KMS-11 (cell line): ENCODE data around the gene FNDC3B.

ENCODE experiments used
- H2AFZ ChIP-seq: fragments of 200-600 bp; sonication (generic); 2 replicates; pipeline ENCODE4 v1.6.1; 2016; ENCODE audit warnings: antibody characterized with exemption, mixed run types, low read depth
- H3K27ac ChIP-seq: fragments of 200-600 bp; sonication (generic); 2 replicates; pipeline ENCODE4 v1.6.1; 2016; ENCODE audit warnings: mild to moderate bottlenecking, mixed run types
- H3K27me3 ChIP-seq: fragments of 200-600 bp; sonication (generic); 2 replicates; pipeline ENCODE4 v1.6.1; 2017; ENCODE audit warnings: mild to moderate bottlenecking, low read depth, mixed run types, moderate library complexity; ENCODE audit not compliant: insufficient read depth
- H3K36me3 ChIP-seq: fragments of 200-600 bp; sonication (generic); 2 replicates; pipeline ENCODE4 v1.6.1; 2017; ENCODE audit warnings: mild to moderate bottlenecking, mixed run types; ENCODE audit not compliant: insufficient read depth
- H3K4me1 ChIP-seq: fragments of 200-600 bp; sonication (generic); 2 replicates; pipeline ENCODE4 v1.6.1; 2016; ENCODE audit warnings: mild to moderate bottlenecking, low read depth, mixed run types; ENCODE audit not compliant: poor library complexity, severe bottlenecking
- H3K4me2 ChIP-seq: fragments of 200-600 bp; sonication (generic); 2 replicates; pipeline ENCODE4 v1.7.0; 2016; ENCODE audit warnings: mild to moderate bottlenecking, mixed run types
- H3K4me3 ChIP-seq: fragments of 200-600 bp; sonication (generic); IDR thresholded peaks from 2 replicates; pipeline ENCODE4 v1.6.1; 2017; ENCODE audit warnings: low read depth, low read length, mixed read lengths; ENCODE audit not compliant: insufficient read depth
- H3K79me2 ChIP-seq: fragments of 200-600 bp; sonication (generic); 2 replicates; pipeline ENCODE4 v1.6.1; 2016; ENCODE audit warnings: low read depth, mixed run types; ENCODE audit not compliant: insufficient read depth
- H3K9ac ChIP-seq: fragments of 200-600 bp; sonication (generic); 2 replicates; pipeline ENCODE4 v1.6.1; 2016; ENCODE audit warnings: mild to moderate bottlenecking, mixed run types
- H4K20me1 ChIP-seq: fragments of 200-600 bp; sonication (generic); 2 replicates; pipeline ENCODE4 v1.6.1; 2016; ENCODE audit warnings: mild to moderate bottlenecking, mixed run types; ENCODE audit not compliant: insufficient read depth
- TF ChIP-seq, protein P1 (sequence below): fragments of 200-600 bp; sonication (generic); conservative IDR thresholded peaks from 2 replicates; pipeline ENCODE4 v1.6.1; 2017; ENCODE audit warnings: low read depth, mild to moderate bottlenecking, antibody characterized with exemption, low read length, moderate library complexity, mixed read lengths

The FNDC3B gene

GRCh38 chr3:172112078-172112733 lies 72.8 kb downstream of the FNDC3B start:
- Histone ChIP-seq H3K27ac (no peak overlapping the region), H4K20me1 (no peaks in the 10 kb centered on the region)

GRCh38 chr3:172112734-172113120 lies 73.3 kb downstream of the FNDC3B start:
- H3K9ac ChIP-seq = no peak overlapping the region
- H2AFZ ChIP-seq = no peak overlapping the region
- peaks cover 2% of the 10 kb centered on the region; the same call in 1 of the 2 replicates for H4K20me1 ChIP-seq
- H3K79me2 ChIP-seq = peaks cover 95% of the 10 kb centered on the region
- no peak overlapping the region for H3K4me2 ChIP-seq
- H3K4me1 ChIP-seq = peaks cover 39% of the 10 kb centered on the region
- no peaks in the 10 kb centered on the region for H3K27me3 ChIP-seq
- H3K36me3 ChIP-seq = peaks cover 7% of the 10 kb centered on the region; the same call in 1 of the 2 replicates
- no peak overlapping the region for H3K27ac ChIP-seq
- no peak overlapping the region for H3K4me3 ChIP-seq
- TF ChIP-seq, protein P1, sequence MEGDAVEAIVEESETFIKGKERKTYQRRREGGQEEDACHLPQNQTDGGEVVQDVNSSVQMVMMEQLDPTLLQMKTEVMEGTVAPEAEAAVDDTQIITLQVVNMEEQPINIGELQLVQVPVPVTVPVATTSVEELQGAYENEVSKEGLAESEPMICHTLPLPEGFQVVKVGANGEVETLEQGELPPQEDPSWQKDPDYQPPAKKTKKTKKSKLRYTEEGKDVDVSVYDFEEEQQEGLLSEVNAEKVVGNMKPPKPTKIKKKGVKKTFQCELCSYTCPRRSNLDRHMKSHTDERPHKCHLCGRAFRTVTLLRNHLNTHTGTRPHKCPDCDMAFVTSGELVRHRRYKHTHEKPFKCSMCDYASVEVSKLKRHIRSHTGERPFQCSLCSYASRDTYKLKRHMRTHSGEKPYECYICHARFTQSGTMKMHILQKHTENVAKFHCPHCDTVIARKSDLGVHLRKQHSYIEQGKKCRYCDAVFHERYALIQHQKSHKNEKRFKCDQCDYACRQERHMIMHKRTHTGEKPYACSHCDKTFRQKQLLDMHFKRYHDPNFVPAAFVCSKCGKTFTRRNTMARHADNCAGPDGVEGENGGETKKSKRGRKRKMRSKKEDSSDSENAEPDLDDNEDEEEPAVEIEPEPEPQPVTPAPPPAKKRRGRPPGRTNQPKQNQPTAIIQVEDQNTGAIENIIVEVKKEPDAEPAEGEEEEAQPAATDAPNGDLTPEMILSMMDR = no peak

More at GRCh38 chr3:172112078-172112733, 72.8 kb downstream of the FNDC3B start:
- Histone ChIP-seq H3K4me1 (peaks cover 44% of the 10 kb centered on the region), H3K27me3 (no peaks in the 10 kb centered on the region), H3K4me3 (no peak overlapping the region), H2AFZ (no peak overlapping the region), H3K79me2 (peaks cover 90% of the 10 kb centered on the region), H3K36me3 (peaks cover 7% of the 10 kb centered on the region; the same call in 1 of the 2 replicates), H3K9ac (no peak overlapping the region), H3K4me2 (no peak overlapping the region)
- TF ChIP-seq, protein P1 = no peak

DNA sequence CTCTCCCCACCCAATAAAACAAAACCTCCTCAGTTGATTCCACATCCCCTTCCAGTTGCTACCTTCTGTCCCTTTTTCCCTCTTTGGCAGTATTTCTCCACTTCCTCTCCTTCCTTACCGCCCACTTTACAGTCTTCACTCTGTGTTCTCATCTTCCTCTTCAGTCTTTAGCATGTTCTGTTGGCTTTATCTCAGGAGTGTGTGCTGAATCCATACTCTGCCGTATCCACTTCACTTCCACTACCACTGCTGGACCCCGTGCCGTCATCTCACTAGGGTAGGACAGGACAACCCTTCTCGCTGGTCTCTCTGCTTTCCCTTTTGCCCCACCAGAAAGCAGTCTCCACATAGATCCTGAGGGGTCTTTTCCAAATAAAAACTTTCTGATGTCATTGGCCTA lies 74.3 kb downstream of the FNDC3B start:
- Histone ChIP-seq H3K4me2 (no peak overlapping the region), H3K27ac (no peak overlapping the region), H3K27me3 (no peaks in the 10 kb centered on the region), H3K4me1 (peaks cover 29% of the 10 kb centered on the region), H2AFZ (no peak overlapping the region), H3K4me3 (no peak overlapping the region), H3K36me3 (peaks cover 7% of the 10 kb centered on the region; the same call in 1 of the 2 replicates), H3K79me2 (peaks cover 96% of the 10 kb centered on the region), H3K9ac (no peak overlapping the region), H4K20me1 (peaks cover 4% of the 10 kb centered on the region; the same call in 1 of the 2 replicates)
- TF ChIP-seq, protein P1 = no peak

DNA sequence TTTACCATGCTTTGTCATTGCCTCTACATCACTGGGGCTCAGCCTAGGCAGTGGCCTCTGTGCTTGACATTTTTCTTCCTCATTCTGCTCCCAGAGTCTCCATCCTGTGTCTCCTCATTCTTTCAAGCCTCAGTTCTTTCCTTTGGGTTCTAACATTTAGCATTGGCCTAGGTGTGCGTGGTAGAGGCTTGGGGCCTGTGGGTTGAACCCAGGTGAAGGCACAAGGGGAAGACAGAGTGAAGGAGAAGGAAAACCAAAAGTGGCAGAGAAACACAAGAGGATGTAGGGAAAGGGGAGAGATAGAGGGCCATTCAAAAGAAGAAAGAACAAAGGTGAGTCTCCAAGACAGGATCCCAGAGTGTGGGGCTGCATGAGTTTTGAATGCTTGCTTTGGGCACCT lies 75.7 kb downstream of the FNDC3B start:
- Histone ChIP-seq H2AFZ (no peak overlapping the region), H3K79me2 (peaks cover 94% of the 10 kb centered on the region)

More for the DNA sequence above, 75.7 kb downstream of the FNDC3B start:
- Histone ChIP-seq H4K20me1 (peaks cover 8% of the 10 kb centered on the region; the same call in 1 of the 2 replicates), H3K4me3 (no peak overlapping the region), H3K27ac (no peak overlapping the region; the same call in 1 of the 2 replicates), H3K9ac (no peak overlapping the region), H3K4me2 (no peak overlapping the region), H3K4me1 (peaks cover 17% of the 10 kb centered on the region), H3K27me3 (no peaks in the 10 kb centered on the region), H3K36me3 (peaks cover 7% of the 10 kb centered on the region; the same call in 1 of the 2 replicates)
- TF ChIP-seq, protein P1 = no peak
